Naive thymus-derived CD8-positive, alpha-beta T cell (primary cell): Measurements from ENCODE around the gene ATP9A. TPM values are rescaled to one million over a fixed set of nuclear protein-coding genes. Genes with fewer than 3 reads are reported as not detected.

Experiments
- ATAC-seq, 2 donors: fragments of 150-1000 bp; cut with Tn5 transposase in 1 of 2; sonication (Bioruptor Pico), chemical (Tn5 transposase) in 1 of 2; 1 replicate in 1 of 2; 2 replicates in 1 of 2; pipeline ENCODE4 v1.10.0; 2021; ENCODE audit warnings: mild to moderate bottlenecking in 2 of 2, moderate library complexity in 2 of 2
- POLR2A ChIA-PET: fragments of 350-600 bp; sonication (Branson Sonifier 250); formaldehyde crosslinking; loops from one replicate; lab custom pipeline; 2021; ENCODE audit warnings: antibody characterized with exemption; lab: Charles Lee
- DNase-seq, 10 donors: peaks; one replicate each; pipeline versions ENCODE4 v3.0.0 to v3.0.0-alpha.2; 2020 to 2022
- H3K27ac Mint-ChIP-seq, 10 donors: one replicate each; pipeline ENCODE4 v1.8.0; 2020 to 2022; ENCODE audit warnings: mild to moderate bottlenecking in 10 of 10, mixed read lengths in 10 of 10, moderate library complexity in 4 of 10, inconsistent platforms in 1 of 10
- H3K27me3 Mint-ChIP-seq, 5 donors: one replicate each; pipeline ENCODE4 v1.8.0; 2021 to 2022; ENCODE audit warnings: mixed read lengths in 5 of 5
- H3K36me3 Mint-ChIP-seq, 3 donors: one replicate each; pipeline ENCODE4 v1.8.0; 2020 to 2022; ENCODE audit warnings: mixed read lengths in 3 of 3, mild to moderate bottlenecking in 2 of 3, inconsistent platforms in 1 of 3
- H3K4me1 Mint-ChIP-seq, 4 donors: one replicate each; pipeline ENCODE4 v1.8.0; 2021 to 2022; ENCODE audit warnings: mixed read lengths in 4 of 4
- H3K4me3 Mint-ChIP-seq, 10 donors: one replicate each; pipeline ENCODE4 v1.8.0; 2020 to 2022; ENCODE audit warnings: mild to moderate bottlenecking in 10 of 10, mixed read lengths in 10 of 10, moderate library complexity in 6 of 10, inconsistent platforms in 1 of 10
- H3K9me3 Mint-ChIP-seq, 9 donors: one replicate each; pipeline ENCODE4 v1.8.0; 2020 to 2022; ENCODE audit warnings: mixed read lengths in 9 of 9, mild to moderate bottlenecking in 3 of 9, inconsistent platforms in 1 of 9, moderate library complexity in 1 of 9
- polyA plus RNA-seq, 3 donors: library from polyadenylated mRNA; unstranded; fragments of 300-500 nt; fragmentation: Illumina TruSeq; gene quantifications; one replicate each; pipeline ENCODE4 v1.2.3, GENCODE V29; 2021
- total RNA-seq, 8 experiments: library from RNA in 2 of 8; stranded (reverse) in 2 of 8; gene quantifications; one replicate each; pipeline ENCODE4 v1.2.3 and lab custom pipeline; 2021 to 2026

The ATP9A gene
- total and polyA plus RNA-seq, 5 experiments from 2014 or later, result 0.08 to 0.19 TPM; not detected in 3

GRCh38 chr20:51596668-51597388 is 171.4 kb downstream of the ATP9A start:
- DNase-seq (no peak), ATAC-seq (no peak)
- no peaks in the 10 kb centered on the region for H3K36me3 Mint-ChIP-seq
- H3K9me3 Mint-ChIP-seq, result no peaks in the 10 kb centered on the region
- peaks cover 0 to 6% (median 0%) of the 10 kb centered on the region in 5 donors for H3K27me3 Mint-ChIP-seq
- no peak overlapping the region for H3K27ac Mint-ChIP-seq
- peaks cover 2 to 16% (median 11%) of the 10 kb centered on the region in 4 donors for H3K4me1 Mint-ChIP-seq
- H3K4me3 Mint-ChIP-seq, result no peak overlapping the region
- POLR2A ChIA-PET, result no interaction called here

GRCh38 chr20:51595744-51596143 is 172.4 kb downstream of the ATP9A start:
- ATAC-seq (no peak), DNase-seq (no peak)
- Mint-ChIP-seq H3K27me3 (peaks cover 0 to 6% (median 0%) of the 10 kb centered on the region in 5 donors), H3K27ac (peak overlapping the region in 1 of 10 donors; percentile 71), H3K36me3 (no peaks in the 10 kb centered on the region), H3K4me1 (peaks cover 2 to 16% (median 11%) of the 10 kb centered on the region in 4 donors), H3K4me3 (peak overlapping the region in 1 of 10 donors; percentile 45), H3K9me3 (no peaks in the 10 kb centered on the region)
- POLR2A ChIA-PET, result interaction anchor here (1.2 kb wide), 1 partner anchor 223 kb away, joined by 3 read pairs; no protein-coding TSS in a partner anchor

- DNase-seq (peak; percentile 46 to 89 (median 66)), ATAC-seq (peak; percentile 91 to 100)
- Mint-ChIP-seq H3K27me3 (peaks cover 0 to 6% (median 0%) of the 10 kb centered on the region in 5 donors), H3K27ac (peak overlapping the region in 7 of 10 donors; percentile 66 to 94 (median 76)), H3K4me3 (peak overlapping the region; percentile 44 to 71 (median 57)), H3K4me1 (peaks cover 2 to 16% (median 11%) of the 10 kb centered on the region in 4 donors), H3K9me3 (no peaks in the 10 kb centered on the region), H3K36me3 (no peaks in the 10 kb centered on the region)
- POLR2A ChIA-PET, result interaction anchor here (0.6 to 1.2 kb wide), 7 partner anchors 54 to 358 kb away, joined by 3 to 8 read pairs (median 3); no protein-coding TSS in a partner anchor
Measured at GRCh38 chr20:51595058-51595532, 173.1 kb downstream of the ATP9A start.

- no peak for ATAC-seq
- POLR2A ChIA-PET, result interaction anchor here (0.6 to 1.2 kb wide), 7 partner anchors 53 to 357 kb away, joined by 3 to 8 read pairs (median 3); no protein-coding TSS in a partner anchor
- no peak for DNase-seq
- Mint-ChIP-seq H3K27me3 (peaks cover 0 to 3% (median 0%) of the 10 kb centered on the region in 5 donors), H3K36me3 (no peaks in the 10 kb centered on the region), H3K4me3 (peak overlapping the region; percentile 44 to 71 (median 57)), H3K4me1 (peaks cover 2 to 16% (median 11%) of the 10 kb centered on the region in 4 donors), H3K9me3 (no peaks in the 10 kb centered on the region), H3K27ac (peak overlapping the region in 7 of 10 donors; percentile 66 to 94 (median 76))
Measured at GRCh38 chr20:51594236-51595057, 173.7 kb downstream of the ATP9A start.

GRCh38 chr20:51593584-51593983 is 174.6 kb downstream of the ATP9A start:
- peaks cover 2 to 17% (median 11%) of the 10 kb centered on the region in 4 donors for H3K4me1 Mint-ChIP-seq
- H3K27ac Mint-ChIP-seq, result peak overlapping the region in 3 of 10 donors; percentile 7 to 33 (median 18)
- no peak overlapping the region for H3K4me3 Mint-ChIP-seq
- H3K9me3 Mint-ChIP-seq, result no peaks in the 10 kb centered on the region
- no peaks in the 10 kb centered on the region for H3K36me3 Mint-ChIP-seq
- POLR2A ChIA-PET, result no interaction called here
- DNase-seq (no peak), ATAC-seq (no peak)
- no peaks in the 10 kb centered on the region for H3K27me3 Mint-ChIP-seq

GRCh38 chr20:51592564-51592963 is 175.6 kb downstream of the ATP9A start:
- POLR2A ChIA-PET, result no interaction called here
- ATAC-seq (no peak), DNase-seq (no peak)
- H3K4me3 Mint-ChIP-seq, result no peak overlapping the region
- peak overlapping the region in 1 of 10 donors; percentile 43 for H3K27ac Mint-ChIP-seq
- H3K4me1 Mint-ChIP-seq, result peaks cover 2 to 20% (median 11%) of the 10 kb centered on the region in 4 donors
- no peaks in the 10 kb centered on the region for H3K27me3 Mint-ChIP-seq
- H3K9me3 Mint-ChIP-seq, result no peaks in the 10 kb centered on the region
- H3K36me3 Mint-ChIP-seq, result no peaks in the 10 kb centered on the region

GRCh38 chr20:51591871-51592270 is 176.3 kb downstream of the ATP9A start:
- Mint-ChIP-seq H3K27me3 (no peaks in the 10 kb centered on the region), H3K36me3 (no peaks in the 10 kb centered on the region), H3K9me3 (no peaks in the 10 kb centered on the region), H3K4me1 (peaks cover 2 to 20% (median 11%) of the 10 kb centered on the region in 4 donors), H3K4me3 (no peak overlapping the region), H3K27ac (peak overlapping the region in 2 of 10 donors; percentile 3 to 43)
- ATAC-seq (no peak), DNase-seq (no peak)
- POLR2A ChIA-PET, result no interaction called here

GRCh38 chr20:51588762-51589161 is 179.4 kb downstream of the ATP9A start:
- no peak for ATAC-seq
- H3K9me3 Mint-ChIP-seq, result peaks cover 0 to 2% (median 0%) of the 10 kb centered on the region in 9 donors
- POLR2A ChIA-PET, result no interaction called here

GRCh38 chr20:51587145-51587544 is 181.0 kb downstream of the ATP9A start:
- no peak overlapping the region for H3K4me3 Mint-ChIP-seq
- H3K27me3 Mint-ChIP-seq, result no peaks in the 10 kb centered on the region
- no peak for ATAC-seq
- no peaks in the 10 kb centered on the region for H3K36me3 Mint-ChIP-seq
- peaks cover 0 to 2% (median 0%) of the 10 kb centered on the region in 9 donors for H3K9me3 Mint-ChIP-seq
- no peak overlapping the region for H3K27ac Mint-ChIP-seq
- no peak for DNase-seq
- peaks cover 2 to 11% (median 7%) of the 10 kb centered on the region in 4 donors for H3K4me1 Mint-ChIP-seq
- POLR2A ChIA-PET, result no interaction called here

More at GRCh38 chr20:51588762-51589161, 179.4 kb downstream of the ATP9A start:
- no peak for DNase-seq
- H3K4me3 Mint-ChIP-seq, result no peak overlapping the region
- H3K27me3 Mint-ChIP-seq, result no peaks in the 10 kb centered on the region
- no peaks in the 10 kb centered on the region for H3K36me3 Mint-ChIP-seq
- no peak overlapping the region for H3K27ac Mint-ChIP-seq
- H3K4me1 Mint-ChIP-seq, result peaks cover 2 to 11% (median 7%) of the 10 kb centered on the region in 4 donors

GRCh38 chr20:51586005-51586440 is 182.2 kb downstream of the ATP9A start:
- Mint-ChIP-seq H3K36me3 (no peaks in the 10 kb centered on the region), H3K27ac (no peak overlapping the region), H3K4me3 (no peak overlapping the region), H3K9me3 (peaks cover 0 to 2% (median 0%) of the 10 kb centered on the region in 9 donors), H3K27me3 (no peaks in the 10 kb centered on the region), H3K4me1 (peaks cover 2 to 11% (median 7%) of the 10 kb centered on the region in 4 donors)
- DNase-seq (no peak), ATAC-seq (no peak)
- POLR2A ChIA-PET, result no interaction called here

- Mint-ChIP-seq H3K27me3 (no peaks in the 10 kb centered on the region), H3K4me1 (peaks cover 2 to 11% (median 7%) of the 10 kb centered on the region in 4 donors), H3K36me3 (no peaks in the 10 kb centered on the region), H3K4me3 (no peak overlapping the region), H3K9me3 (peaks cover 0 to 2% (median 0%) of the 10 kb centered on the region in 9 donors), H3K27ac (peak overlapping the region in 3 of 10 donors; percentile 12 to 81 (median 80))
- DNase-seq (no peak), ATAC-seq (no peak)
- POLR2A ChIA-PET, result no interaction called here
Measured at GRCh38 chr20:51585148-51585547, 183.0 kb downstream of the ATP9A start.

- POLR2A ChIA-PET, result no interaction called here
- Mint-ChIP-seq H3K27me3 (no peaks in the 10 kb centered on the region), H3K4me3 (no peak overlapping the region), H3K9me3 (peaks cover 0 to 2% (median 0%) of the 10 kb centered on the region in 9 donors), H3K36me3 (no peaks in the 10 kb centered on the region), H3K27ac (peak overlapping the region in 3 of 10 donors; percentile 12 to 81 (median 80)), H3K4me1 (peaks cover 2 to 11% (median 7%) of the 10 kb centered on the region in 4 donors)
- DNase-seq (no peak), ATAC-seq (no peak)
Measured at GRCh38 chr20:51584737-51585136, 183.5 kb downstream of the ATP9A start.
